HL-60 (cell line): ENCODE results near the gene SRI.

Experiments used
- DNase-seq, 2 experiments: peaks; one replicate each; pipeline ENCODE4 v3.0.0-alpha.2; 2010 to 2020; ENCODE audit warnings: low read depth in 1 of 2, low spot score in 1 of 2
- H3K27ac ChIP-seq: fragments of 250-450 bp; sonication (Bioruptor Pico); replicated peaks from 2 replicates; pipeline ENCODE4 v1.5.1; 2020; ENCODE audit warnings: mild to moderate bottlenecking, moderate library complexity
- H3K27me3 ChIP-seq: fragments of 250-450 bp; sonication (Bioruptor Pico); 2 replicates; pipeline ENCODE4 v1.5.1; 2021; ENCODE audit warnings: mild to moderate bottlenecking, moderate library complexity; ENCODE audit not compliant: insufficient read depth, poor library complexity, severe bottlenecking
- H3K4me3 ChIP-seq: replicated peaks from 2 replicates; pipeline ENCODE4 v1.5.1; 2011; ENCODE audit warnings: mild to moderate bottlenecking, control low read depth, low read length; ENCODE audit not compliant: insufficient read depth
- CTCF ChIP-seq: IDR thresholded peaks from one replicate; pipeline ENCODE4 v1.5.1; 2011; ENCODE audit warnings: low read length, control low read depth, inconsistent platforms; ENCODE audit not compliant: insufficient read depth
- GABPA ChIP-seq: IDR thresholded peaks from 2 replicates; pipeline ENCODE4 v1.6.1; 2012; ENCODE audit warnings: low read depth
- POLR2AphosphoS5 ChIP-seq: IDR thresholded peaks from 2 replicates; pipeline ENCODE4 v1.6.1; 2012; ENCODE audit warnings: low read depth
- REST ChIP-seq: IDR thresholded peaks from 2 replicates; pipeline ENCODE4 v1.6.1; 2012; ENCODE audit warnings: low read depth; ENCODE audit not compliant: insufficient replicate concordance
- SPI1 ChIP-seq: IDR thresholded peaks from 2 replicates; pipeline ENCODE4 v1.6.1; 2012; ENCODE audit warnings: low read depth, mild to moderate bottlenecking, borderline replicate concordance

Gene SRI

DNA sequence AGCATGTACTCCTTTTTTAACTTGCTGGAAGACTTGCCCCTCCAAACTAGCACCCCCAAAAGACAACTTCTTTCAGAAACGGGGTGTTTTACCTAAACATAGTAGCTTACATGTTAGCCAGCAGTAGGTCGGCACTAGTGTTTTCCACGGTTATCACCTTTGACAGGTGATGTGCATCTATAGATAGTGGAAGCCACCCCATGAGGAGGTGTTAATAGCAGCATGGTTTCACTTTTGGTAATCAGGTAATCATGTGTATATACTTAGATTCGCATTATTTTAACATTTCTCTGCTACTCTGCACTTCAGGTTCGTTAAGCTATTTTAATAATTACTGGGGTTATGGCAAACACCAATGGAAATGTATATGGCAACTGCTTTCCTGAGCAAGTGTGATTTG, 17.6 kb downstream of the SRI start:
- Histone ChIP-seq H3K27ac (no peak overlapping the region), H3K4me3 (no peak overlapping the region), H3K27me3 (no peaks in the 10 kb centered on the region)
- TF ChIP-seq POLR2AphosphoS5 (no peak), GABPA (no peak), SPI1 (no peak), REST (no peak), CTCF (no peak)
- DNase-seq: no peak

DNA sequence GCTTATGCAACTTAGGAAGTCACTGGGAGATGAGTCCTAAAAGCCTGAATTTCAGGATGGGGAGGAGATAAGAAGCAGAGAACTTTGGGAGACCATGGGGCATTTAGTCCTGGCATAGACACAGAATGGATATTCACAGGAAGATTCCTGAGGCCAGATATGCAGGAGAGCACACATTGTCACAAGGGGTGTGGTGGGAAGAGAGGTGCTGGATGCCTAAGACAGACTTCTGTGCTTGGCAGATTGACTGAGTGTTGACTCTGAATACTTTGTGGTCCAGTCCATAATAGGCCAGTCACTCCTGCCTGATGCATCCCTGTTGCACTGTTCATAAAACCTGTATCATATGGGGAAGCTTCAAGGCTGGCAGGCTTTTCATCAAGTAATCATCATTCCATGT, 18.5 kb downstream of the SRI start:
- no peaks in the 10 kb centered on the region for H3K27me3 ChIP-seq
- H3K27ac ChIP-seq: no peak overlapping the region
- TF ChIP-seq GABPA: no peak
- no peak for TF ChIP-seq REST
- TF ChIP-seq CTCF: no peak
- no peak for TF ChIP-seq POLR2AphosphoS5
- TF ChIP-seq SPI1: no peak
- no peak for DNase-seq
- H3K4me3 ChIP-seq: no peak overlapping the region

DNA sequence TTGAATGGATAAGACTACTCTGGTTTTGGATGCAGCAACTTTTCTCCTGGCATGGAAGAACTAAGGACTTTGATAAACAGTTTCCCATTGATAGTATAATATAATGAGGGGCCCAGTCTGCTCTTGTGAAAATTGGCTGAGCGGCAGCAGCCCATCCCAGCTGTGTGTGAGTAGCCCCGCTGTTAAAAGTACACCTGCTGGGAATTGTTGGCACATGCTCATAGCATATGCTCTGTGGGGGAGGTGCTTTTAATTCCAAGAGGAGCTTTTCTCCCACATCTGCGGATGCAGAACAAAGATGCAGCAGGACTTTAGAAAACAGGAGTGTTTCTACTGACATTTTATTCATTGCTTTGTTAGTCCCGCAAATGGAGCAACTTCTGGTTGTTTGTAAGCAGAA, 19.0 kb downstream of the SRI start:
- Histone ChIP-seq H3K4me3 (no peak overlapping the region), H3K27me3 (no peaks in the 10 kb centered on the region), H3K27ac (no peak overlapping the region)
- no peak for DNase-seq
- TF ChIP-seq SPI1: no peak
- TF ChIP-seq CTCF: no peak
- no peak for TF ChIP-seq GABPA
- TF ChIP-seq REST: no peak
- no peak for TF ChIP-seq POLR2AphosphoS5
